Cardiac muscle cell (in vitro differentiated cells and primary cell): ENCODE data around the gene APCDD1L. TPM values are rescaled to one million over a fixed set of nuclear protein-coding genes. Genes with fewer than 3 reads are reported as not detected.

Experiments used
- DNase-seq, 2 donors: peaks; one replicate each; pipeline versions ENCODE4 v3.0.0 to v3.0.0-alpha.2; 2010 to 2017; ENCODE audit warnings: low read depth in 1 of 2, low spot score in 1 of 2
- H3K27ac ChIP-seq: fragments of 200-600 bp; sonication (generic); 2 replicates; pipeline ENCODE4 v1.5.1; 2016
- H3K27me3 ChIP-seq: fragments of 200-600 bp; sonication (generic); 2 replicates; pipeline ENCODE4 v1.6.0; 2016; ENCODE audit warnings: control low read depth
- H3K36me3 ChIP-seq: fragments of 200-600 bp; sonication (generic); 2 replicates; pipeline ENCODE4 v1.5.1; 2016; ENCODE audit warnings: control low read depth
- H3K4me1 ChIP-seq: fragments of 200-600 bp; sonication (generic); 2 replicates; pipeline ENCODE4 v1.8.1; 2017; ENCODE audit warnings: low read depth, mild to moderate bottlenecking, mixed run types
- H3K4me3 ChIP-seq: fragments of 200-600 bp; sonication (generic); 2 replicates; pipeline ENCODE4 v1.5.1; 2016; ENCODE audit warnings: mild to moderate bottlenecking
- H3K9me3 ChIP-seq: fragments of 200-600 bp; sonication (generic); 2 replicates; pipeline ENCODE4 v1.5.1; 2017; ENCODE audit warnings: low read depth, mild to moderate bottlenecking, control low read depth
- CTCF ChIP-seq: IDR thresholded peaks from 2 replicates; pipeline ENCODE4 v1.5.1; 2012; ENCODE audit warnings: low read depth, mild to moderate bottlenecking, low read length
- polyA plus RNA-seq: library from polyadenylated mRNA; unstranded; fragments of >200 nt; fragmentation: Nextera tagmentation; extraction: Ambion mirVana; gene quantifications from 2 replicates; pipeline ENCODE4 v1.2.1, GENCODE V29; 2016
- total RNA-seq: library from RNA; depleted of rRNA; stranded (reverse); fragments of >200 nt; gene quantifications from 2 replicates; pipeline ENCODE4 v1.2.3, GENCODE V29; 2016

The APCDD1L gene
- total and polyA plus RNA-seq, 2 experiments from 2014 or later = 0.21 to 1.1 TPM

- H3K9me3 ChIP-seq = no peaks in the 10 kb centered on the region
- TF ChIP-seq CTCF = no peak
- no peak for DNase-seq
- no peaks in the 10 kb centered on the region for H3K4me1 ChIP-seq
- H3K4me3 ChIP-seq = no peak overlapping the region
- H3K27ac ChIP-seq = no peak overlapping the region
- H3K36me3 ChIP-seq = no peaks in the 10 kb centered on the region
- H3K27me3 ChIP-seq = no peaks in the 10 kb centered on the region
Observed at GRCh38 chr20:58496429-58496769, 18.8 kb downstream of the APCDD1L start.

- Histone ChIP-seq H3K9me3 (no peaks in the 10 kb centered on the region), H3K4me1 (no peaks in the 10 kb centered on the region), H3K4me3 (no peak overlapping the region), H3K27me3 (no peaks in the 10 kb centered on the region), H3K27ac (no peak overlapping the region), H3K36me3 (no peaks in the 10 kb centered on the region)
- DNase-seq = no peak
- no peak for TF ChIP-seq CTCF
Observed at GRCh38 chr20:58495623-58496428, 19.4 kb downstream of the APCDD1L start.

- Histone ChIP-seq H3K4me3 (no peak overlapping the region), H3K4me1 (no peaks in the 10 kb centered on the region), H3K9me3 (no peaks in the 10 kb centered on the region), H3K36me3 (no peaks in the 10 kb centered on the region), H3K27ac (no peak overlapping the region), H3K27me3 (no peaks in the 10 kb centered on the region)
- DNase-seq = no peak
- no peak for TF ChIP-seq CTCF
Observed at GRCh38 chr20:58494923-58495622, 20.1 kb downstream of the APCDD1L start.

GRCh38 chr20:58492795-58493524 lies 22.2 kb downstream of the APCDD1L start:
- Histone ChIP-seq H3K9me3 (no peaks in the 10 kb centered on the region), H3K4me3 (no peak overlapping the region), H3K27ac (no peak overlapping the region), H3K4me1 (no peaks in the 10 kb centered on the region), H3K36me3 (no peaks in the 10 kb centered on the region), H3K27me3 (no peaks in the 10 kb centered on the region)
- TF ChIP-seq CTCF = no peak
- no peak for DNase-seq

- Histone ChIP-seq H3K4me1 (no peaks in the 10 kb centered on the region), H3K27me3 (no peaks in the 10 kb centered on the region), H3K9me3 (no peaks in the 10 kb centered on the region), H3K36me3 (no peaks in the 10 kb centered on the region), H3K27ac (no peak overlapping the region), H3K4me3 (no peak overlapping the region)
- TF ChIP-seq CTCF = no peak
- DNase-seq = no peak
Observed at GRCh38 chr20:58492074-58492718, 23.0 kb downstream of the APCDD1L start.
